Liver (tissue), 9 donors: ENCODE measurements around the gene ANKRD9. TPM values are rescaled to one million over a fixed set of nuclear protein-coding genes. Genes with fewer than 3 reads are reported as not detected.

Experiments
- DNase-seq: peaks from one replicate; pipeline ENCODE4 v3.0.0-alpha.2; 2017; ENCODE audit warnings: low spot score
- H3K27ac ChIP-seq, 2 donors: one replicate each; pipeline ENCODE4 v1.7.0; 2013; ENCODE audit warnings: inconsistent platforms in 2 of 2, low read length in 2 of 2, control low read depth in 1 of 2, low read depth in 1 of 2, mild to moderate bottlenecking in 1 of 2
- H3K27me3 ChIP-seq, 4 donors: one replicate each; pipeline versions ENCODE4 v1.6.1 to v1.7.0; 2013; ENCODE audit warnings: low read length in 3 of 4, inconsistent platforms in 1 of 4, mild to moderate bottlenecking in 1 of 4, moderate library complexity in 1 of 4; ENCODE audit not compliant: control insufficient read depth in 4 of 4, insufficient read depth in 4 of 4
- H3K36me3 ChIP-seq, 4 donors: one replicate each; pipeline versions ENCODE4 v1.6.1 to v1.7.0; 2013; ENCODE audit warnings: low read length in 3 of 4, mild to moderate bottlenecking in 3 of 4, low read depth in 1 of 4, moderate library complexity in 1 of 4; ENCODE audit not compliant: control insufficient read depth in 4 of 4, insufficient read depth in 3 of 4
- H3K4me1 ChIP-seq, 4 donors: one replicate each; pipeline versions ENCODE4 v1.6.1 to v1.7.0; 2013; ENCODE audit warnings: low read length in 3 of 4, mild to moderate bottlenecking in 3 of 4, moderate library complexity in 1 of 4; ENCODE audit not compliant: control insufficient read depth in 4 of 4, insufficient read depth in 4 of 4
- H3K4me3 ChIP-seq, 3 donors: one replicate each; pipeline versions ENCODE4 v1.6.1 to v1.7.0; 2013; ENCODE audit warnings: low read length in 3 of 3, control low read depth in 1 of 3, low read depth in 1 of 3, mild to moderate bottlenecking in 1 of 3
- H3K9ac ChIP-seq, 2 donors: one replicate each; pipeline ENCODE4 v1.7.0; 2013; ENCODE audit warnings: low read length in 2 of 2, mild to moderate bottlenecking in 2 of 2, moderate library complexity in 2 of 2, control low read depth in 1 of 2, low read depth in 1 of 2
- H3K9me3 ChIP-seq, 4 donors: one replicate each; pipeline versions ENCODE4 v1.6.1 to v1.7.0; 2013; ENCODE audit warnings: low read length in 3 of 4; ENCODE audit not compliant: control insufficient read depth in 4 of 4
- EGR1 ChIP-seq, 2 donors: IDR thresholded peaks; 2 replicates each; pipeline ENCODE4 v1.6.1; 2016 to 2018; ENCODE audit warnings: antibody characterized with exemption in 2 of 2, low read depth in 2 of 2
- FOXA1 ChIP-seq: IDR thresholded peaks from 2 replicates; pipeline ENCODE4 v1.6.1; 2016; ENCODE audit warnings: antibody characterized with exemption
- FOXA2 ChIP-seq: IDR thresholded peaks from 2 replicates; pipeline ENCODE4 v1.6.1; 2016; ENCODE audit warnings: antibody characterized with exemption
- GABPA ChIP-seq, 2 donors: IDR thresholded peaks in 1 of 2; conservative IDR thresholded peaks in 1 of 2; 2 replicates each; pipeline ENCODE4 v1.6.1; 2016; ENCODE audit warnings: antibody characterized with exemption in 2 of 2, mild to moderate bottlenecking in 1 of 2, moderate library complexity in 1 of 2
- HNF4A ChIP-seq, 2 donors: conservative IDR thresholded peaks; 2 replicates each; pipeline ENCODE4 v1.6.1; 2016; ENCODE audit warnings: antibody characterized with exemption in 2 of 2, mild to moderate bottlenecking in 2 of 2
- HNF4G ChIP-seq: IDR thresholded peaks from 2 replicates; pipeline ENCODE4 v1.6.1; 2016; ENCODE audit warnings: antibody characterized with exemption
- JUND ChIP-seq, 2 donors: IDR thresholded peaks; 2 replicates each; pipeline ENCODE4 v1.6.1; 2016; ENCODE audit warnings: antibody characterized with exemption in 2 of 2
- NR2F2 ChIP-seq: IDR thresholded peaks from 2 replicates; pipeline ENCODE4 v1.6.1; 2016; ENCODE audit warnings: antibody characterized with exemption
- RAD21 ChIP-seq, 2 donors: IDR thresholded peaks; 2 replicates each; pipeline ENCODE4 v1.6.1; 2016; ENCODE audit warnings: antibody characterized with exemption in 2 of 2, mild to moderate bottlenecking in 2 of 2
- RXRA ChIP-seq, 2 donors: IDR thresholded peaks; 2 replicates each; pipeline ENCODE4 v1.6.1; 2017 to 2018; ENCODE audit warnings: antibody characterized with exemption in 2 of 2, mild to moderate bottlenecking in 1 of 2
- SP1 ChIP-seq: IDR thresholded peaks from 2 replicates; pipeline ENCODE4 v1.6.1; 2018; ENCODE audit warnings: antibody characterized with exemption, mild to moderate bottlenecking
- TAF1 ChIP-seq: conservative IDR thresholded peaks from 2 replicates; pipeline ENCODE4 v1.6.1; 2016; ENCODE audit warnings: antibody characterized with exemption, mild to moderate bottlenecking
- YY1 ChIP-seq: IDR thresholded peaks from 2 replicates; pipeline ENCODE4 v1.6.1; 2016; ENCODE audit warnings: antibody characterized with exemption, mild to moderate bottlenecking
- WGBS: extraction: QIAGEN DNeasy Blood & Tissue Kit; methylation state at CpG from one replicate; pipeline ENCODE4 v1.1.7; 2013; 5-methylcytosine and 5-hydroxymethylcytosine counted together
- polyA plus RNA-seq, 2 donors: library from polyadenylated mRNA; stranded (reverse) in 1 of 2; unstranded in 1 of 2; fragments of 200-250 nt in 1 of 2; fragments of >200 nt in 1 of 2; fragmentation: Nextera tagmentation in 1 of 2; extraction: Ambion mirVana in 1 of 2; gene quantifications; one replicate each; pipeline versions ENCODE4 v1.2.1 to v1.2.3, GENCODE V29; 2013 to 2015
- total RNA-seq, 2 donors: library from RNA; depleted of rRNA; stranded (reverse); fragments of >200 nt; gene quantifications; one replicate each; pipeline ENCODE4 v1.2.3, GENCODE V29; 2014
- TF ChIP-seq, protein P1 (sequence below): IDR thresholded peaks from 2 replicates; pipeline ENCODE4 v1.6.1; 2016; ENCODE audit warnings: antibody characterized with exemption
- TF ChIP-seq, protein P2 (sequence below): IDR thresholded peaks from 2 replicates; pipeline ENCODE4 v1.6.1; 2016; ENCODE audit warnings: antibody characterized with exemption
- TF ChIP-seq, protein P3 (sequence below): IDR thresholded peaks from 2 replicates; pipeline ENCODE4 v1.6.1; 2016; ENCODE audit warnings: antibody characterized with exemption
- TF ChIP-seq, protein P4 (sequence below): IDR thresholded peaks from 2 replicates; pipeline ENCODE4 v1.6.1; 2016; ENCODE audit warnings: antibody characterized with exemption, mild to moderate bottlenecking
- TF ChIP-seq, protein P5 (sequence below): fragments of 150-350 bp; IDR thresholded peaks from 2 replicates; pipeline ENCODE4 v1.5.1; 2017; ENCODE audit warnings: improper control_type of control experiment, low read depth, low read length; ENCODE audit not compliant: missing input control
- donor health status: healthy.
- donor health status: healthy.
- donor health status: healthy.
- donor health status: healthy.
- donor health status: healthy.

ANKRD9 gene
- total and polyA plus RNA-seq, 4 donors: 1.5 to 67.5 (median 7.5) TPM

DNA sequence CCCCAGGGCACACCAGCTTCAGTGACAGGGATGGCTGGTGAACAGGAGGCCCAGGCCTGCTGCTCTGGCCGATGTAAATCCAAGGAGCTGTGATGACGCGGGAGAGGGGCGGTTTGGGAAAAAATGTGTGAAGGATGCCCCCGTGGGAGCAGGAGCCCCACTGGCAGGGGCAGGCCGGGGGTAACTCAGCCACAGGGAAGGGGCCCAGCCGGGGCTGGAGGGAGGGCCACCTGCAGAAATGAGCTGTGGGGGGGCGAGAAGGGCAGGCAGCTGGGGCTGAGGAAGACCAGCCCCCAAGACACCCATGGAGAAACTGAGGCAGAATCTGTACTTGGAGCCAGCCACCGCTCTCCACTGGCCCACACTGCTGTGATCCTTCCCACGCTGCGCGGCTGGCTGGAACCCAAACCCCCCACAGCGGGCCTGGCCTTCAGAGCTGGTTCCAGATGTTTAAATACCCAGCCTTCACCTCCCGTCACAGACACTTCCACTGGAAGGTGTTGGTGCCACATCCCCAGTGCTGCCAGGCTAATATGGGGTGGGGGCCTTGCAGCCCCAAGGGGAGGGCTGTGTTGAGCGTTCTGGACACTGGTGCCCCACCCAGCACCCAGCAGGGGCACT lies 28.5 kb upstream of the ANKRD9 start:
- Histone ChIP-seq H3K27ac (no peak overlapping the region), H3K36me3 (no peaks in the 10 kb centered on the region), H3K4me1 (no peaks in the 10 kb centered on the region), H3K9me3 (no peaks in the 10 kb centered on the region), H3K9ac (no peak overlapping the region), H3K27me3 (no peaks in the 10 kb centered on the region), H3K4me3 (no peak overlapping the region)
- no peak for DNase-seq
- no peak for TF ChIP-seq HNF4G
- no peak for TF ChIP-seq NR2F2
- TF ChIP-seq, protein P1, sequence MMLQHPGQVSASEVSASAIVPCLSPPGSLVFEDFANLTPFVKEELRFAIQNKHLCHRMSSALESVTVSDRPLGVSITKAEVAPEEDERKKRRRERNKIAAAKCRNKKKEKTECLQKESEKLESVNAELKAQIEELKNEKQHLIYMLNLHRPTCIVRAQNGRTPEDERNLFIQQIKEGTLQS: no peak
- TF ChIP-seq YY1: no peak
- no peak for TF ChIP-seq RAD21 (IDR thresholded peaks at IDR 0.05)
- TF ChIP-seq, protein P2, sequence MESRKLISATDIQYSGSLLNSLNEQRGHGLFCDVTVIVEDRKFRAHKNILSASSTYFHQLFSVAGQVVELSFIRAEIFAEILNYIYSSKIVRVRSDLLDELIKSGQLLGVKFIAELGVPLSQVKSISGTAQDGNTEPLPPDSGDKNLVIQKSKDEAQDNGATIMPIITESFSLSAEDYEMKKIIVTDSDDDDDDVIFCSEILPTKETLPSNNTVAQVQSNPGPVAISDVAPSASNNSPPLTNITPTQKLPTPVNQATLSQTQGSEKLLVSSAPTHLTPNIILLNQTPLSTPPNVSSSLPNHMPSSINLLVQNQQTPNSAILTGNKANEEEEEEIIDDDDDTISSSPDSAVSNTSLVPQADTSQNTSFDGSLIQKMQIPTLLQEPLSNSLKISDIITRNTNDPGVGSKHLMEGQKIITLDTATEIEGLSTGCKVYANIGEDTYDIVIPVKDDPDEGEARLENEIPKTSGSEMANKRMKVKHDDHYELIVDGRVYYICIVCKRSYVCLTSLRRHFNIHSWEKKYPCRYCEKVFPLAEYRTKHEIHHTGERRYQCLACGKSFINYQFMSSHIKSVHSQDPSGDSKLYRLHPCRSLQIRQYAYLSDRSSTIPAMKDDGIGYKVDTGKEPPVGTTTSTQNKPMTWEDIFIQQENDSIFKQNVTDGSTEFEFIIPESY: no peak
- TF ChIP-seq, protein P3, sequence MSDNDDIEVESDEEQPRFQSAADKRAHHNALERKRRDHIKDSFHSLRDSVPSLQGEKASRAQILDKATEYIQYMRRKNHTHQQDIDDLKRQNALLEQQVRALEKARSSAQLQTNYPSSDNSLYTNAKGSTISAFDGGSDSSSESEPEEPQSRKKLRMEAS: no peak
- TF ChIP-seq RXRA (IDR thresholded peaks at IDR 0.05): no peak
- TF ChIP-seq FOXA1: no peak
- no peak for TF ChIP-seq SP1
- no peak for TF ChIP-seq JUND (IDR thresholded peaks at IDR 0.05)
- TF ChIP-seq, protein P4, sequence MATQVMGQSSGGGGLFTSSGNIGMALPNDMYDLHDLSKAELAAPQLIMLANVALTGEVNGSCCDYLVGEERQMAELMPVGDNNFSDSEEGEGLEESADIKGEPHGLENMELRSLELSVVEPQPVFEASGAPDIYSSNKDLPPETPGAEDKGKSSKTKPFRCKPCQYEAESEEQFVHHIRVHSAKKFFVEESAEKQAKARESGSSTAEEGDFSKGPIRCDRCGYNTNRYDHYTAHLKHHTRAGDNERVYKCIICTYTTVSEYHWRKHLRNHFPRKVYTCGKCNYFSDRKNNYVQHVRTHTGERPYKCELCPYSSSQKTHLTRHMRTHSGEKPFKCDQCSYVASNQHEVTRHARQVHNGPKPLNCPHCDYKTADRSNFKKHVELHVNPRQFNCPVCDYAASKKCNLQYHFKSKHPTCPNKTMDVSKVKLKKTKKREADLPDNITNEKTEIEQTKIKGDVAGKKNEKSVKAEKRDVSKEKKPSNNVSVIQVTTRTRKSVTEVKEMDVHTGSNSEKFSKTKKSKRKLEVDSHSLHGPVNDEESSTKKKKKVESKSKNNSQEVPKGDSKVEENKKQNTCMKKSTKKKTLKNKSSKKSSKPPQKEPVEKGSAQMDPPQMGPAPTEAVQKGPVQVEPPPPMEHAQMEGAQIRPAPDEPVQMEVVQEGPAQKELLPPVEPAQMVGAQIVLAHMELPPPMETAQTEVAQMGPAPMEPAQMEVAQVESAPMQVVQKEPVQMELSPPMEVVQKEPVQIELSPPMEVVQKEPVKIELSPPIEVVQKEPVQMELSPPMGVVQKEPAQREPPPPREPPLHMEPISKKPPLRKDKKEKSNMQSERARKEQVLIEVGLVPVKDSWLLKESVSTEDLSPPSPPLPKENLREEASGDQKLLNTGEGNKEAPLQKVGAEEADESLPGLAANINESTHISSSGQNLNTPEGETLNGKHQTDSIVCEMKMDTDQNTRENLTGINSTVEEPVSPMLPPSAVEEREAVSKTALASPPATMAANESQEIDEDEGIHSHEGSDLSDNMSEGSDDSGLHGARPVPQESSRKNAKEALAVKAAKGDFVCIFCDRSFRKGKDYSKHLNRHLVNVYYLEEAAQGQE: no peak
- no peak for TF ChIP-seq FOXA2
- no peak for TF ChIP-seq GABPA (IDR thresholded peaks at IDR 0.05 in 1 of 2, conservative IDR thresholded peaks at IDR 0.05 in 1 of 2)
- no peak for TF ChIP-seq HNF4A (conservative IDR thresholded peaks at IDR 0.05)
- TF ChIP-seq EGR1 (IDR thresholded peaks at IDR 0.05; ENCODE audit: low read depth in 2 of 2): no peak
- TF ChIP-seq, protein P5, sequence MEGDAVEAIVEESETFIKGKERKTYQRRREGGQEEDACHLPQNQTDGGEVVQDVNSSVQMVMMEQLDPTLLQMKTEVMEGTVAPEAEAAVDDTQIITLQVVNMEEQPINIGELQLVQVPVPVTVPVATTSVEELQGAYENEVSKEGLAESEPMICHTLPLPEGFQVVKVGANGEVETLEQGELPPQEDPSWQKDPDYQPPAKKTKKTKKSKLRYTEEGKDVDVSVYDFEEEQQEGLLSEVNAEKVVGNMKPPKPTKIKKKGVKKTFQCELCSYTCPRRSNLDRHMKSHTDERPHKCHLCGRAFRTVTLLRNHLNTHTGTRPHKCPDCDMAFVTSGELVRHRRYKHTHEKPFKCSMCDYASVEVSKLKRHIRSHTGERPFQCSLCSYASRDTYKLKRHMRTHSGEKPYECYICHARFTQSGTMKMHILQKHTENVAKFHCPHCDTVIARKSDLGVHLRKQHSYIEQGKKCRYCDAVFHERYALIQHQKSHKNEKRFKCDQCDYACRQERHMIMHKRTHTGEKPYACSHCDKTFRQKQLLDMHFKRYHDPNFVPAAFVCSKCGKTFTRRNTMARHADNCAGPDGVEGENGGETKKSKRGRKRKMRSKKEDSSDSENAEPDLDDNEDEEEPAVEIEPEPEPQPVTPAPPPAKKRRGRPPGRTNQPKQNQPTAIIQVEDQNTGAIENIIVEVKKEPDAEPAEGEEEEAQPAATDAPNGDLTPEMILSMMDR: no peak
- no peak for TF ChIP-seq TAF1
- 78% methylated on average over 15 of the region's 15 CpGs for WGBS
